Activated T-cell treated with anti-CD3 and anti-CD28 coated beads, Interleukin-2, amount 50 U/mL, for 72 hours (primary cell): ENCODE results near the gene DDX42. TPM values are rescaled to one million over a fixed set of nuclear protein-coding genes. Genes with fewer than 3 reads are reported as not detected.
"Not testable (repeated sequence)": the region's sequence is repeated elsewhere in the genome, so short reads cannot be mapped to it uniquely, and the experiment has no call there.

Experiments
- ATAC-seq, 2 donors: fragments of 150-1000 bp; cut with Tn5 transposase; replicated peaks in 1 of 2; 2 replicates each; pipeline ENCODE4 v1.10.0; 2021; ENCODE audit warnings: moderate library complexity in 2 of 2, mild to moderate bottlenecking in 1 of 2
- DNase-seq, 2 donors: peaks; one replicate each; pipeline ENCODE4 v3.0.0; 2021 to 2022; ENCODE audit warnings: mixed read lengths in 1 of 2
- H3K27ac Mint-ChIP-seq: one replicate; pipeline ENCODE4 v1.8.0; 2022; ENCODE audit warnings: mild to moderate bottlenecking, moderate library complexity, mixed read lengths
- H3K27me3 Mint-ChIP-seq: one replicate; pipeline ENCODE4 v1.8.0; 2022; ENCODE audit warnings: low read depth, mixed read lengths
- H3K36me3 Mint-ChIP-seq, 2 donors: one replicate each; pipeline ENCODE4 v1.8.0; 2022; ENCODE audit warnings: mixed read lengths in 2 of 2, mild to moderate bottlenecking in 1 of 2; ENCODE audit not compliant: insufficient read depth in 2 of 2
- H3K4me1 Mint-ChIP-seq: one replicate; pipeline ENCODE4 v1.8.0; 2022; ENCODE audit warnings: low read depth, mixed read lengths
- H3K4me3 Mint-ChIP-seq, 2 donors: one replicate each; pipeline ENCODE4 v1.8.0; 2022; ENCODE audit warnings: mild to moderate bottlenecking in 2 of 2, mixed read lengths in 2 of 2, moderate library complexity in 2 of 2
- H3K9me3 Mint-ChIP-seq, 2 donors: one replicate each; pipeline ENCODE4 v1.8.0; 2022; ENCODE audit warnings: mixed read lengths in 2 of 2
- total RNA-seq, 2 donors: library from RNA; stranded (reverse); gene quantifications; one replicate each; pipeline ENCODE4 v1.2.3, GENCODE V29; 2022

Gene DDX42
- total RNA-seq, 2 donors from 2014 or later: 112 to 114 TPM

DNA sequence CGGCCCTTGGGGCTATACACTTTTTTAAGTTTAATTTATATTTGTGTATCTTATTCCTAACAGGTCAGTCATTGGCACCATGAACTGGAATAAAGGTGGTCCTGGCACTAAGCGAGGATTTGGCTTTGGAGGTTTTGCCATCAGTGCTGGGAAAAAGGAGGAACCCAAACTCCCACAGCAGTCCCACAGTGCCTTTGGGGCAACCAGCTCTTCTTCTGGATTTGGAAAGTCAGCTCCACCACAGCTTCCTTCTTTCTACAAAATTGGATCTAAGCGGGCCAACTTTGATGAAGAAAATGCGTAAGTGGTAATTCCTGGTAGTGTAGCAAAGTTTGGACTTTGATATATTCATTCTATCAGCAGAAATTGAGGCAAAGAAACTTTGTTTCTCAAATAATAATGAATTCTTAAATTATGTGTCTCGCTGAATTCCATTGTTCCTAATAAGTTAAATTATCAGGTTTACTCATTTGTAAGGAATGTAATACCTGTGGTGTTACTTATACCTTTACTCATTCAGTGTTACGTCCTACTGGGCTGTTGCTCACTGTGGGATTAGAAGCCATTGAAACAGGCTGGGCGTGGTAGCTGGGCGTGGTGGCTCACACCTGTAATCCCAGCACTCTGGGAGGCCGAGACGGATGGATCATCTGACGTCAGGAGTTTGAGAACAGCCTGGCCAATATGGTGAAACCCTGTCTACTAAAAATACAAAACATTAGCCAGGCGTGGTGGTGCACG is 13.2 kb downstream of the DDX42 start:
- ATAC-seq (no peak), DNase-seq (no peak)
- Mint-ChIP-seq H3K9me3 (no peaks in the 10 kb centered on the region), H3K27ac (no peak overlapping the region), H3K36me3 (peaks cover 0 to 13% of the 10 kb centered on the region in 2 donors), H3K27me3 (no peaks in the 10 kb centered on the region), H3K4me3 (no peak overlapping the region), H3K4me1 (peaks cover 17% of the 10 kb centered on the region)

DNA sequence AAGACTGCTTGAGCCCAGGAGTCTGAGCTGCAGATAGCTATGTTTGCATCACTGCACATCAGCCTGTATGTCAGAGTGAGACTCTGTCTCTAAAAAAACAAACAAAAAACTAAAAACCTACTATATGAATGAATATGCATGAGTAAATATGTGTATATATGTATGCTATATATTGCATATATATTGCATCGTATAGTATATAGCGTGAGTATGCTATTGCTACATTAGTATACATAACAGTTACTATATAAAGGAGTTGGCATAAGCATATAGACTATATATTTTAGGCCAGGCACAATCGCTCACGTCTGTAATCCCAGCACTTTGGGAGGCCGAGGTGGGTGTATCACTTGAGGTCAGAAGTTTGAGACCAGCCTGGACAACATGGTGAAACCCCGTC is 16.1 kb downstream of the DDX42 start:
- Mint-ChIP-seq H3K4me1 (peaks cover 4% of the 10 kb centered on the region), H3K27me3 (no peaks in the 10 kb centered on the region), H3K4me3 (no peak overlapping the region), H3K9me3 (no peaks in the 10 kb centered on the region), H3K27ac (peak overlapping the region; percentile 73), H3K36me3 (peaks cover 5 to 24% of the 10 kb centered on the region in 2 donors)
- ATAC-seq (peak; percentile 49 to 67), DNase-seq (no peak)

DNA sequence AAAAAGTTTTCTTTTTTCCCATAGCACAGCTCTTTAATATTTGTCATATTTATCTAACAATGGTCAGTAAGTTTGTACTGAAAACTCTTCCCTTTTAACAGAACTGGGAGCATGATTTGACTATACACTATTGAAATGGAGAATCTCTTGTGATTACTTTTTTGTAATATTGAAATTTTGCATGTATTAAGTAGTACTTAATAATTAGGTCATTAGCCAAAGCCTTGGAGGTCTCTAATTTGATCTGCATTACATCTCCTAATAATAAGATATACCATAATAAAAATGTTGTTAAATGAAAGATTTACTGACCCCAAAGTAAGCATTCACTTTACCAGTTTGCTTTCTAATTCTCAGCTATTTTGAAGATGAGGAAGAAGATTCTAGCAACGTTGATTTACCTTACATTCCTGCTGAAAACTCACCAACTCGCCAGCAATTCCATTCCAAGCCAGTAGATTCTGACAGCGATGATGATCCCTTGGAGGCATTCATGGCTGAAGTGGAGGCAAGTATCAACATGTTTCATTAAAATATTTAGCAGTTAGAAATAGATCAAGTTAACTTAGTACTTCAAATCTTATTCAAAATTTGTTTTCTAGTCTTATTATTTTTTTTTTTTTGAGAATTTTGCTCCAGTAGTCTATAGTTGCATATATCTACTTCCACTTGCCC is 18.2 kb downstream of the DDX42 start:
- Mint-ChIP-seq H3K27me3 (no peaks in the 10 kb centered on the region), H3K4me1 (peaks cover 4% of the 10 kb centered on the region), H3K4me3 (no peak overlapping the region), H3K36me3 (peaks cover 6 to 31% of the 10 kb centered on the region in 2 donors), H3K9me3 (no peaks in the 10 kb centered on the region), H3K27ac (peak overlapping the region; percentile 91)
- ATAC-seq: no peak
- DNase-seq: no peak

DNA sequence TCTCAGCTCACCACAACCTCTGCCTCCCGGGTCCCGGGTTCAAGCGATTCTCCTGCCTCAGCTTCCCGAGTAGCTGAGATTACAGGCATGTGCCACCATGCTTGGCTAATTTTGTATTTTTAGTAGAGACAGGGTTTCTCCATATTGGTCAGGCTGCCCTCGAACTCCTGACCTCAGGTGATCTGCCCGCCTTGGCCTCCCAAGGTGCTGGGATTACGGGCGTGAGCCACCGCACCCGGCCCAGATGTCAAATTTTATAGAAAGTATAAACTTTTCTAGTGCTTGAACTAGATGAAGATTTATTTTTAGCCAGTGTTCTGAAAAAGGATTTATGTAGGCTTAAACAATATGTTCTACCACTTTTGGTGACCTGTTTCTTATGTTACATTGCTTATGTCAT is 22.4 kb downstream of the DDX42 start:
- H3K36me3 Mint-ChIP-seq: peaks cover 11 to 39% of the 10 kb centered on the region in 2 donors
- not testable (repeated sequence) for H3K27me3 Mint-ChIP-seq, H3K27ac Mint-ChIP-seq, DNase-seq, H3K4me1 Mint-ChIP-seq, H3K9me3 Mint-ChIP-seq, ATAC-seq, H3K4me3 Mint-ChIP-seq

DNA sequence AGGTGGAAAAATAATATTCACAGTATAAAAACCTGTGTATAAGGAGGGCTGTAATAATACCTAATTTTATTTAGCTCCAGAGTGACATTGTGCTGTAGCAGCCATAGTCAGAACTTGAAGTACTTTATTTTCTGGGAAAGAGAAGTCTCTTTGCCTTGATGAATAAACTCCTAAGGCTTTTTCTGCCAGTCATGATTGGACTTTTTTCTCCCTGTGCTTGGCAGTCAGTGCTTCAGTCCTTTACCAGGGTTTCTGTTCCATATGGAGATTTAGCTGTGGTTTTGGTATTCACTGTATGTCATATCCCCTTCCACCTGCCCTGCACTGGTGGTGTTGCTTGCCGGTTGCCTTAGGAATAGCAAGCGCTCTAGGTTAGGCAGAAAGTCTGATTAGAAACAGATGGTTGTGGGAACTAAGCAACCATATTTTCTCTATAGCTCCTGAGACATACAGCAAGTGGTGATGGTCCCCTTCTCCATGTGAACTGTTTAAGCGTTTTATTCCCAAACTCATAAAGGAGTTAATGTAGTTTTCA is 24.7 kb downstream of the DDX42 start:
- no peak overlapping the region for H3K4me3 Mint-ChIP-seq
- no peaks in the 10 kb centered on the region for H3K27me3 Mint-ChIP-seq
- H3K4me1 Mint-ChIP-seq: no peaks in the 10 kb centered on the region
- DNase-seq (no peak), ATAC-seq (no peak)
- H3K9me3 Mint-ChIP-seq: no peaks in the 10 kb centered on the region
- H3K36me3 Mint-ChIP-seq: peaks cover 10 to 35% of the 10 kb centered on the region in 2 donors
- H3K27ac Mint-ChIP-seq: no peak overlapping the region

DNA sequence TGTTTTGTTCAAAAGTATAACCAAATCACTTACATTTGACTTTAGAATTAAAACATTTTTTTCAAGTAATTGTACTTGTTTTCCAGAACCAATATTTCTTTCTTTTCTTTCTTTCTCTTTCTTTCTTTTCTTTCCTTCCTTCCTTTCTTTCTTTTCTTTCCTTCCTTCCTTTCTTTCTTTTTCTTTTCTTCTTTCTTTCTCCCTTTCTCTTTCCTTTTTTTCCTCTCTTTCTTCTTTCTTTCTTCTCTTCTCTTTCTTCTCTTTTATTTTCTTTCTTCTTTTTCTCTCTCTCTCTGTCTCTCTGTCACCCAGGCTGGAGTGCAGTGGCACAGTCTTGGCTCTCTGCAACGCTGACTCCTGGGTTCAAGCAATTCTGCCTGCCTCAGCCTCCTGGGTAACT is 26.8 kb downstream of the DDX42 start:
- H3K27ac Mint-ChIP-seq: peak overlapping the region; percentile 52
- ATAC-seq: no peak
- peaks cover 8 to 39% of the 10 kb centered on the region in 2 donors for H3K36me3 Mint-ChIP-seq

DNA sequence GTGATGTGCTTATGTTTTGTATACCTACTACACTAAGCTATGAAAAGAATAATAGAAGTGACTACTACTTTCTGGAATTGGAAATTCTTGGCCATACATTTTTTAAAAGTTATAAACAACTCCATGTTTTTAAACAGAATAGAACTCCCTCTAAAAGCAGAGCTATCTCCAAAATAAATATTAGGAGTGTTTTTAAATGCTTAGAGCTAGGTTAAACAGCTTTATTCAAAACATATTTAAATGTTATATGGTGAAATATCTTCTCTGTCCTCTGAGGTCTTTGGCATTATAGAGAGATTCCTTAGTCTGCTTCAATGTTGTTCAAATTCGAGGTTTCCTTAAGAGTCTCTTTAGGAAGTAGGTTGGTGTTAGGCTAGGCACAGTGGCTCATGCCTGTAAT is 30.4 kb downstream of the DDX42 start:
- Mint-ChIP-seq H3K9me3 (no peaks in the 10 kb centered on the region), H3K4me3 (no peak overlapping the region), H3K36me3 (peaks cover 7 to 46% of the 10 kb centered on the region in 2 donors), H3K27ac (peak overlapping the region; percentile 25), H3K27me3 (no peaks in the 10 kb centered on the region), H3K4me1 (peaks cover 18% of the 10 kb centered on the region)
- DNase-seq (no peak), ATAC-seq (no peak)

More for the DNA sequence above, 26.8 kb downstream of the DDX42 start:
- H3K4me1 Mint-ChIP-seq: peaks cover 9% of the 10 kb centered on the region
- H3K4me3 Mint-ChIP-seq: no peak overlapping the region
- DNase-seq: no peak
- no peaks in the 10 kb centered on the region for H3K27me3 Mint-ChIP-seq
- no peaks in the 10 kb centered on the region for H3K9me3 Mint-ChIP-seq

DNA sequence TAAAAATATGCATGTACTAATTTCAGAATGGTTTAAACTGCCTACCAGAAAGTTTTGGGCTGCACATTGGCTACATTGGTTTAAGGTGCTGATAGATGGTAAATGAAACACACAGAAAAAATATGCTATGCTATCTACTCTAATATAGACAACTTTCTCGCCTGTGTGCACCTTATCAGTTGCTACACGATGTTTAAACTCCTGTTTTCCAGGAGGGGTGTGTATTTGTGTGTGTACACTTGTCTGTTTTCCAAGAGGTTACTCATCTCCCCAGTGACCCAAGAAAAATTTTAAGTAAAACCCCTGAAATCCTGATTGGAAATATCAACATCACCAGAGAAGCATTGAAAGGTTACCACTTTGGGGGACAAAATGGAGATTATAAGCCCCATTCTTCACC is 31.6 kb downstream of the DDX42 start:
- no peak for ATAC-seq

DNA sequence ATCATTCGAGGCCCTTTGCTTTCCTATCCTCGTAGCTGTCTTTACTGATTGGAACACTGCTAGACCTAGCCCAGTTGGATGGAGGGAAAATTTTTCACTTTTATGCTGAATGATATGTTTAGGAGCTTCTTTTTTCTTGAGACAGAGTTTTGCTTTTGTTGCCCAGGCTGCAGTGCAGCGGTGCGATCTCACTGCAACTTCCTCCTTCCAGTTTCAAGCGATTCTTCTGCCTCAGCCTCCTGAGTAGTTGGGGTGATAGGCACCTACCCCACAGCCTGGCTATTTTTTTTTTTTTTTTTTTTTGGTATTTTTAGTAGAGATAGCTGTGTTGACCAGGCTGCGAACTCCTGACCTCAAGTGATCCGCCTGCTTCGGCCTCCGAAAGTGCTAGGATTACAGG is 36.0 kb downstream of the DDX42 start:
- Mint-ChIP-seq H3K27me3 (no peaks in the 10 kb centered on the region), H3K4me3 (no peak overlapping the region), H3K4me1 (peaks cover 13% of the 10 kb centered on the region), H3K27ac (no peak overlapping the region), H3K36me3 (peaks cover 6 to 43% of the 10 kb centered on the region in 2 donors), H3K9me3 (no peaks in the 10 kb centered on the region)
- DNase-seq (no peak), ATAC-seq (no peak)

More for the DNA sequence above, 31.6 kb downstream of the DDX42 start:
- Mint-ChIP-seq H3K4me1 (peaks cover 18% of the 10 kb centered on the region), H3K4me3 (no peak overlapping the region), H3K27ac (peak overlapping the region; percentile 74), H3K27me3 (no peaks in the 10 kb centered on the region), H3K9me3 (no peaks in the 10 kb centered on the region), H3K36me3 (peaks cover 6 to 47% of the 10 kb centered on the region in 2 donors)
- no peak for DNase-seq

DNA sequence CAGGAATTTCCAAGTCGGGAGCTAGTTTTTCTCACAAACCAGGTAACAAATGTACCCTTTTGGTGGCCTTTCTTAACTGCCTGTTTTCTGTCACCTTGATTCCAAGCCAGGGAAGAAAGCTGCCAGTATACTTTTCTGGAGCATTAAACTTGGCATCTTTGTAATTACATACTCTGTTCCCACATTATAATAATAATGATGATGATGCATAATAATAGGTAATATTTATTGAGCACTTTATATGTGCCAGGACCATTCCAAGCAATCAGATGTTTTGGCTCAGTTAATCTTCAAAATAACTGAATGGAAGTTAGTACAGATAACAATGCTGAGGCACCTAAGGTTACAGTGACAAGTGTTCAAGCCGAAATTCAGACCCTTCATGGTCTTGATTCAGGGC is 42.2 kb downstream of the DDX42 start:
- DNase-seq (no peak), ATAC-seq (no peak)
- H3K36me3 Mint-ChIP-seq: peaks cover 14 to 46% of the 10 kb centered on the region in 2 donors
- H3K27me3 Mint-ChIP-seq: no peaks in the 10 kb centered on the region
- H3K4me1 Mint-ChIP-seq: peaks cover 15% of the 10 kb centered on the region
- no peak overlapping the region for H3K4me3 Mint-ChIP-seq
- H3K9me3 Mint-ChIP-seq: no peaks in the 10 kb centered on the region
- H3K27ac Mint-ChIP-seq: no peak overlapping the region

DNA sequence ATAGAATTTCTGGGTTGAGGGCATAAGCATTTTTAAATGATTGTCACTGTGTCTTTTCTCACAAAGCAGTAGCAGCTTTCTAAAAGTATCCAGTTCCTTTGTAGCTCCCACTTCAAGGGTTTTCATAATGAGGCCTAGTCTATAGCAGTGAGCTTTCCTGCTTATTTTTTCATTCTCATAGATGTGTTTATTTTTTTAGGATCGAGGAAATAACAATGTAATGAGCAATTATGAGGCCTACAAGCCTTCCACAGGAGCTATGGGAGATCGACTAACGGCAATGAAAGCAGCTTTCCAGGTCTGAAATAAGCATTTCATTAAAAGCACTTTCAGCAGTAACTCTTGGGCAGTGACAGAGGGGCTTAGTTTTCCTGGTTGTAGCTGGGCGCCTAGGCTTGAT is 42.7 kb downstream of the DDX42 start:
- Mint-ChIP-seq H3K27ac (peak overlapping the region; percentile 58), H3K4me1 (peaks cover 15% of the 10 kb centered on the region), H3K27me3 (no peaks in the 10 kb centered on the region), H3K9me3 (no peaks in the 10 kb centered on the region), H3K36me3 (peaks cover 14 to 47% of the 10 kb centered on the region in 2 donors), H3K4me3 (no peak overlapping the region)
- DNase-seq (no peak), ATAC-seq (no peak)

DNA sequence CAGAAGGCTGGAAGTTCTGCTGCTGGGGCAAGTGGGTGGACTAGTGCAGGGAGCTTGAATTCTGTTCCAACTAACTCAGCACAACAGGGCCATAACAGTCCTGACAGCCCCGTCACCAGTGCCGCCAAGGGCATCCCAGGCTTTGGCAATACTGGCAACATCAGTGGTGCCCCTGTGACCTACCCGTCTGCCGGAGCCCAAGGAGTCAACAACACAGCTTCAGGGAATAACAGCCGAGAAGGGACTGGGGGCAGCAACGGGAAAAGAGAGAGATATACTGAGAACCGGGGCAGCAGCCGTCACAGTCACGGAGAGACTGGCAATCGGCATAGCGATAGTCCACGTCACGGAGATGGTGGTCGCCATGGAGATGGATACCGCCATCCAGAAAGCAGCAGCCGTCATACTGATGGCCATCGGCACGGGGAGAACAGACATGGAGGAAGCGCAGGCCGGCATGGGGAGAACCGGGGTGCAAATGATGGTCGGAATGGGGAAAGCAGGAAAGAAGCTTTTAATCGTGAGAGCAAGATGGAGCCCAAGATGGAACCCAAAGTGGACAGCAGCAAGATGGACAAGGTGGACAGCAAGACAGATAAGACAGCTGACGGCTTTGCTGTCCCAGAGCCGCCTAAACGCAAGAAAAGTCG is 43.9 kb downstream of the DDX42 start:
- Mint-ChIP-seq H3K4me3 (no peak overlapping the region), H3K27ac (peak overlapping the region; percentile 77), H3K36me3 (peaks cover 14 to 51% of the 10 kb centered on the region in 2 donors), H3K4me1 (peaks cover 24% of the 10 kb centered on the region), H3K9me3 (no peaks in the 10 kb centered on the region), H3K27me3 (no peaks in the 10 kb centered on the region)
- DNase-seq (no peak), ATAC-seq (no peak)

DNA sequence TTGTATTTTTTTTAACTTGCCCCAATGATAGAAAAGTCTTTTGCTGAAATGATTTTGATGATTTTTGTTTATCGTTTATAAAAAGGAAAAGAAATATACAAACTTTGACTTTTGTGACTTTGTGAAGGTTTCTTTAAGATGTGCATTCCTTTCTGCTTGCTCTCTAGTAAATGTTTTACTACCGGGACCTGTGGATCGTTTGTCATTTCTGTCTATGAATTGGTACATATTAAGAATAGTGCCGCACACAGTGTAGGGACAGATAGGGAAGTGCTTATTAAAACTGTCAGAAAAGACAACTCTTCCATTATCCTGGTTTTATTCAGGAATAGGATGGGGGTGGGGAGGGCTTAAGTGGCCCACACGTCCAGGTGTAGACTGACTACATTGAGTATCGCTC is 45.2 kb downstream of the DDX42 start:
- DNase-seq: no peak
- Mint-ChIP-seq H3K9me3 (no peaks in the 10 kb centered on the region), H3K27ac (peak overlapping the region; percentile 87), H3K4me3 (no peak overlapping the region), H3K4me1 (peaks cover 36% of the 10 kb centered on the region), H3K36me3 (peaks cover 17 to 60% of the 10 kb centered on the region in 2 donors), H3K27me3 (no peaks in the 10 kb centered on the region)
- no peak for ATAC-seq
